PC-3 (cell line): ENCODE data around the gene MYO5C. TPM values are rescaled to one million over a fixed set of nuclear protein-coding genes. Genes with fewer than 3 reads are reported as not detected.

Source experiments
- ATAC-seq: fragments of 200-7000 bp; cut with Tn5 transposase; 2 replicates; pipeline ENCODE4 v1.9.1; 2020; ENCODE audit warnings: mild to moderate bottlenecking, moderate library complexity
- BruUV-seq: library from RNA; stranded (reverse); fragments of 400-500 nt; replicated peaks from 2 replicates; lab custom pipeline; 2021; lab: Mats Ljungman, UMichigan
- CTCF ChIA-PET: fragments of 300-600 bp; sonication (Branson Sonifier 250); formaldehyde crosslinking; loops from one replicate; lab custom pipeline; 2022; ENCODE audit warnings: antibody characterized with exemption; lab: Charles Lee
- POLR2A ChIA-PET: fragments of 300-600 bp; sonication (Branson Sonifier 250); formaldehyde crosslinking; loops from one replicate; lab custom pipeline; 2022; ENCODE audit warnings: antibody characterized with exemption; ENCODE audit not compliant: unreplicated experiment; lab: Charles Lee
- DNase-seq: peaks from one replicate; pipeline ENCODE4 v3.0.0-alpha.2; 2015
- H2AFZ ChIP-seq: fragments of 300-600 bp; sonication (generic); 2 replicates; pipeline ENCODE4 v1.6.0; 2016; ENCODE audit warnings: antibody characterized with exemption, low read length
- H3F3A ChIP-seq: fragments of 300-600 bp; sonication (generic); one replicate; pipeline ENCODE4 v1.6.0; 2017; ENCODE audit warnings: antibody characterized with exemption, low read length, control low read depth, mild to moderate bottlenecking; ENCODE audit not compliant: unreplicated experiment
- H3K27ac ChIP-seq: fragments of 300-600 bp; sonication (generic); 2 replicates; pipeline ENCODE4 v1.5.1; 2016; ENCODE audit warnings: mild to moderate bottlenecking, low read length
- H3K27me3 ChIP-seq: fragments of 300-600 bp; sonication (generic); 2 replicates; pipeline ENCODE4 v1.6.1; 2016; ENCODE audit warnings: low read length, mixed read lengths
- H3K36me3 ChIP-seq: fragments of 300-600 bp; sonication (generic); 2 replicates; pipeline ENCODE4 v1.6.1; 2016; ENCODE audit warnings: low read depth, mixed run types, low read length, mixed read lengths
- H3K4me1 ChIP-seq: fragments of 300-600 bp; sonication (generic); 2 replicates; pipeline ENCODE4 v1.5.1; 2016; ENCODE audit warnings: low read length; ENCODE audit not compliant: insufficient read depth
- H3K4me2 ChIP-seq: fragments of 300-600 bp; sonication (generic); 2 replicates; pipeline ENCODE4 v1.6.0; 2016; ENCODE audit warnings: low read length
- H3K4me3 ChIP-seq: fragments of 300-600 bp; sonication (generic); 2 replicates; pipeline ENCODE4 v1.5.1; 2016; ENCODE audit warnings: mild to moderate bottlenecking, low read length, mixed read lengths
- H3K79me2 ChIP-seq: fragments of 300-600 bp; sonication (generic); 2 replicates; pipeline ENCODE4 v1.6.1; 2017; ENCODE audit warnings: low read length, mixed read lengths
- H3K9ac ChIP-seq: fragments of 300-600 bp; sonication (generic); 2 replicates; pipeline ENCODE4 v1.6.0; 2016; ENCODE audit warnings: mild to moderate bottlenecking, low read length
- H3K9me2 ChIP-seq: fragments of 300-600 bp; sonication (generic); replicated peaks from 2 replicates; pipeline ENCODE4 v1.6.1; 2016; ENCODE audit warnings: mixed run types, low read length, mixed read lengths
- H3K9me3 ChIP-seq: fragments of 300-600 bp; sonication (generic); 2 replicates; pipeline ENCODE4 v1.6.1; 2016; ENCODE audit warnings: low read length, mixed read lengths
- H4K20me1 ChIP-seq: fragments of 300-600 bp; sonication (generic); 2 replicates; pipeline ENCODE4 v1.6.1; 2016; ENCODE audit warnings: low read length, mixed read lengths
- EZH2 ChIP-seq: fragments of 300-600 bp; sonication (generic); IDR thresholded peaks from one replicate; pipeline ENCODE4 v1.6.1; 2017; ENCODE audit warnings: antibody characterized with exemption, mild to moderate bottlenecking, low read length; ENCODE audit not compliant: unreplicated experiment
- EZH2phosphoT487 ChIP-seq: fragments of 300-600 bp; sonication (generic); IDR thresholded peaks from 2 replicates; pipeline ENCODE4 v1.6.1; 2018; ENCODE audit warnings: mild to moderate bottlenecking, antibody characterized with exemption, low read length, borderline replicate concordance
- intact Hi-C: fragments of 100-400 bp; cut with micrococcal nuclease; formaldehyde crosslinking; loops from 2 replicates; pipeline ENCODE4 v1.9.0; 2023
- total RNA-seq: library from RNA; depleted of rRNA; stranded (reverse); fragments of >200 nt; gene quantifications from 2 replicates; pipeline ENCODE4 v1.2.3, GENCODE V29; 2014
- TF ChIP-seq, protein P1 (sequence below): fragments of 300-600 bp; sonication (generic); conservative IDR thresholded peaks from 2 replicates; pipeline ENCODE4 v1.5.1; 2017; ENCODE audit warnings: antibody characterized with exemption, low read depth, mild to moderate bottlenecking, low read length

The MYO5C gene
- total RNA-seq, 1 experiment from 2014 or later, result 17.7 TPM

DNA sequence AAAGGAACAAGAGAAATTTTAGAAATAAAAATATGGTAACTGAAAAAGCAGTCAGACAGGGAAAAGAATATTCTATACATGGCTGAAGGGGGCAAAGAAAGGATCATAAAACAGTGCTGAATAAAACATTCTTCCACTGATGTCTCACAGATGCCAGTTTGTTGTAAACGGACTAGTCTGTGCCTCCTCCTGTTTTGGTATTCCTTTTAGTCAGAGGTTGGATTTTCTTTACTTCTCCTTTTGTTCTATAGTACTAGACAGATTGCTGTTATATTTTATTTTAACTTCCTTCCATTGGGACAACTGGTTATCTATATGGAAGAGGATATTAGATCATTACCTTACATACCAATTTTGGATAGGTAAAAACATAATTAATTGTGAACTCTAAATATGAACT, 88.4 kb downstream of the MYO5C start:
- TF ChIP-seq EZH2 (no peak), EZH2phosphoT487 (no peak)
- TF ChIP-seq, protein P1, sequence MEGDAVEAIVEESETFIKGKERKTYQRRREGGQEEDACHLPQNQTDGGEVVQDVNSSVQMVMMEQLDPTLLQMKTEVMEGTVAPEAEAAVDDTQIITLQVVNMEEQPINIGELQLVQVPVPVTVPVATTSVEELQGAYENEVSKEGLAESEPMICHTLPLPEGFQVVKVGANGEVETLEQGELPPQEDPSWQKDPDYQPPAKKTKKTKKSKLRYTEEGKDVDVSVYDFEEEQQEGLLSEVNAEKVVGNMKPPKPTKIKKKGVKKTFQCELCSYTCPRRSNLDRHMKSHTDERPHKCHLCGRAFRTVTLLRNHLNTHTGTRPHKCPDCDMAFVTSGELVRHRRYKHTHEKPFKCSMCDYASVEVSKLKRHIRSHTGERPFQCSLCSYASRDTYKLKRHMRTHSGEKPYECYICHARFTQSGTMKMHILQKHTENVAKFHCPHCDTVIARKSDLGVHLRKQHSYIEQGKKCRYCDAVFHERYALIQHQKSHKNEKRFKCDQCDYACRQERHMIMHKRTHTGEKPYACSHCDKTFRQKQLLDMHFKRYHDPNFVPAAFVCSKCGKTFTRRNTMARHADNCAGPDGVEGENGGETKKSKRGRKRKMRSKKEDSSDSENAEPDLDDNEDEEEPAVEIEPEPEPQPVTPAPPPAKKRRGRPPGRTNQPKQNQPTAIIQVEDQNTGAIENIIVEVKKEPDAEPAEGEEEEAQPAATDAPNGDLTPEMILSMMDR, result no peak
- Histone ChIP-seq H3K27me3 (no peaks in the 10 kb centered on the region), H4K20me1 (no peaks in the 10 kb centered on the region), H3F3A (no peaks in the 10 kb centered on the region), H3K4me1 (no peaks in the 10 kb centered on the region), H2AFZ (no peak overlapping the region), H3K9me2 (no peaks in the 10 kb centered on the region), H3K4me2 (no peak overlapping the region), H3K79me2 (no peaks in the 10 kb centered on the region), H3K9me3 (no peaks in the 10 kb centered on the region), H3K27ac (no peak overlapping the region), H3K36me3 (peaks cover 38% of the 10 kb centered on the region), H3K9ac (no peak overlapping the region), H3K4me3 (no peak overlapping the region)
- no TSS peak for BruUV-seq
- DNase-seq (no peak), ATAC-seq (no peak)
- intact Hi-C loops, result no loop called here
- POLR2A ChIA-PET, result no interaction called here
- CTCF ChIA-PET, result no interaction called here

DNA sequence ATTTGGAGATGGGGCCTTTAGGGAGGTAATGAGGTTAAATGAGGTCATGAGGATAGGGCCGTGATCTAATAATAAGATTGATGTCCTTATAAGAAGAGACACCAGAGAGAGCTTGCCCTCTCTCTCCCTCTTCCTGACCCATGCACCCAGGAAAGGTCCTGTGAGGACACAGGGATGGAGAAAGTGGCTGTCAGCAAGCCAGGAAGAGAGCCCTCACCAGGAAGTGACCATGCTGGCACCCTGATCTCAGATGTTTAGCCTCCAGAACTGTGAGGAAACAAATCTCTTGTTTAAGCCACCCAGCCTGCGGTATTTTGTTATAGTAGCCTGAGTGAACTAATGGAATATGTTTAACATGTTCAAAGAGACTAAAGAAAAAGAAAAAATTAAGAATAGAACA, 89.2 kb downstream of the MYO5C start:
- Histone ChIP-seq H3F3A (no peaks in the 10 kb centered on the region), H3K27ac (no peak overlapping the region), H3K36me3 (peaks cover 36% of the 10 kb centered on the region), H3K9ac (no peak overlapping the region), H3K9me3 (no peaks in the 10 kb centered on the region), H3K27me3 (no peaks in the 10 kb centered on the region), H3K4me1 (no peaks in the 10 kb centered on the region), H2AFZ (no peak overlapping the region), H3K79me2 (no peaks in the 10 kb centered on the region), H3K4me2 (no peak overlapping the region), H4K20me1 (no peaks in the 10 kb centered on the region), H3K4me3 (no peak overlapping the region), H3K9me2 (no peaks in the 10 kb centered on the region)
- ChIA-PET CTCF (no interaction called here), POLR2A (no interaction called here)
- no peak for TF ChIP-seq EZH2phosphoT487
- no peak for TF ChIP-seq EZH2
- TF ChIP-seq, protein P1, result no peak
- intact Hi-C loops, result no loop called here
- no TSS peak for BruUV-seq
- DNase-seq (no peak), ATAC-seq (no peak)

DNA sequence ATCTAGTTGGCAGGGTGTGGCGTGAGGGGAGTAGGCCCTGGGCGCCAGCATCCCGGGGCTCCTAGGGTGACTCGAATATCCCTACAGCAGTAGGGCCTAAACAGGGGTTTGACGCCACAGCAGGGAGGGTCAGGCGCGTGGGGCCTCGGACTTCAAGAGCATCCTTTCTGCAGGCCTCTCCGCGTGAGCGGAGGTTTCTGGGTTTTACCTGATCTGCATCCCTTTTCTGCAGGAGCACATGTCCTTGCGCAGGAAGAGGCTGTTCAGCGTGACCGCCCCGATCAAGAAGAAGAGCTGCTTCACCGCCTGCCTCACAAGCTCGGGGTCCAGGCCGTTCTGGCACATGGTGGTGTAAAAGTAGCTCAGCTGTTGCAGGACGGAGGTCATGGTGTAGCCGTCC, 90.9 kb downstream of the MYO5C start:
- no peak for DNase-seq
- H3K27me3 ChIP-seq, result no peaks in the 10 kb centered on the region
- no TSS peak for BruUV-seq
- H3K4me3 ChIP-seq, result no peak overlapping the region
- no peaks in the 10 kb centered on the region for H3K79me2 ChIP-seq
- no peak overlapping the region for H2AFZ ChIP-seq
- H4K20me1 ChIP-seq, result no peaks in the 10 kb centered on the region
- intact Hi-C loops, result no loop called here
- TF ChIP-seq, protein P1, result no peak
- TF ChIP-seq EZH2phosphoT487 (no peak), EZH2 (no peak)
- H3K27ac ChIP-seq, result no peak overlapping the region
- ChIA-PET POLR2A (no interaction called here), CTCF (no interaction called here)
- ATAC-seq, result no peak
- H3K9me2 ChIP-seq, result no peaks in the 10 kb centered on the region
- H3K9me3 ChIP-seq, result no peaks in the 10 kb centered on the region
- no peak overlapping the region for H3K9ac ChIP-seq
- H3K36me3 ChIP-seq, result peaks cover 28% of the 10 kb centered on the region
- no peaks in the 10 kb centered on the region for H3K4me1 ChIP-seq
- no peaks in the 10 kb centered on the region for H3F3A ChIP-seq
- H3K4me2 ChIP-seq, result no peak overlapping the region
